ENCODE measurements around the gene PRDX5.

Gene PRDX5

DNA sequence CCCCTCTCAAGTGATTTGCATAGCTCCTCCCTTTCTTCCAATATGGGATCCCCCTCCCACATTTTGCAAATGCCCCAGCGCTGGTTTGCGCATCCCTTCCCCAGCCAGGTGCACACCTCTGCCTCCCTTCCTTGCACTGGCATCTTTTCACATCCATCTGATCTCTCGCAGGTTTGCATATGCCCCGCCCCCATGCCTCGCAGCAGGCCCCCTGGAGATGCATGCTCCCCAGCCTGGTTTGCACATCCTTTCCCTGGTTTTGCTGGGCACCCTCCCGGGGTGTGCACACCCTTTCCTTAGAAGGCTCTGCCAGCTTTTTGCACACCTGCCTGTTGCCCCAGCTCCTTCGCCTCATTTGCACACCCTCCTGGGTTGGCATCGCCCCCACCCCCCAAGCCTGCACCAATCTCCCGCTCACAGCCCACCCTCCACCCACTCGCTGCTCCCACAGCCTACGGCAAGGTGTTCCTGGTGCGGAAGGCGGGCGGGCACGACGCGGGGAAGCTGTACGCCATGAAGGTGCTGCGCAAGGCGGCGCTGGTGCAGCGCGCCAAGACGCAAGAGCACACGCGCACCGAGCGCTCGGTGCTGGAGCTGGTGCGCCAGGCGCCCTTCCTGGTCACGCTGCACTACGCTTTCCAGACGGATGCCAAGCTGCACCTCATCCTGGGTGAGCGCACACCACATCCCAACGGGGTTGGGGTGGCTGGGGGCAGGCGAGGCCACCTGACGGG lies 42.0 kb downstream of the PRDX5 start:
- no peaks in the 10 kb centered on the region for H3K9me3 Mint-ChIP-seq
- peaks cover 9% of the 10 kb centered on the region for H3K36me3 Mint-ChIP-seq
- no peak for DNase-seq (ENCODE audit: low spot score in 2 of 2)
- no peaks in the 10 kb centered on the region for H3K27me3 Mint-ChIP-seq
- ATAC-seq (ENCODE audit: low read depth) = peak; percentile 30
- peaks cover 27% of the 10 kb centered on the region for H3K4me1 Mint-ChIP-seq
- peak overlapping the region; percentile 13 for H3K27ac Mint-ChIP-seq
- peak overlapping the region; percentile 94 for H3K4me3 Mint-ChIP-seq

DNA sequence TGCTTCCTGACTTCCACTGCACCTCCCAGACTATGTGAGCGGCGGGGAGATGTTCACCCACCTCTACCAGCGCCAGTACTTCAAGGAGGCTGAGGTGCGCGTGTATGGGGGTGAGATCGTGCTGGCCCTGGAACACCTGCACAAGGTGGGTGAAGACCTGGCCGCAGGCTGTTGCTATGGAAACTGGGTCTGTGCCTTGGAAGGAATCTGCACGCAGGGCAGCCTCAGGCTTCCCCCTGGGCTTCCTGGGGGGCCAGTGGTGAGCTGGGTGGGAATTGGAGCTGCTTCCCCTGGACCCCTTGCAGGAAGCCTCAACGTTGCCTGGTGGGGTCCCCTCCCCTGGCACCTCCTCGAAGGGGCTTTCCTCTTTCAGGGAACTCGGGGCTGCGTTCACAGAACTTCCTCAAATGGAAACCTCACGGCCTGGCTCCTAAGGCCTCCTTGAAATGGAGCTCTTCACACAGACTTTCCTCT lies 42.6 kb downstream of the PRDX5 start:
- peak; percentile 17 for ATAC-seq (ENCODE audit: low read depth)
- no peaks in the 10 kb centered on the region for H3K27me3 Mint-ChIP-seq
- H3K36me3 Mint-ChIP-seq = peaks cover 9% of the 10 kb centered on the region
- H3K4me1 Mint-ChIP-seq = peaks cover 21% of the 10 kb centered on the region
- peak overlapping the region; percentile 94 for H3K4me3 Mint-ChIP-seq
- H3K9me3 Mint-ChIP-seq = no peaks in the 10 kb centered on the region
- no peak for DNase-seq (ENCODE audit: low spot score in 2 of 2)
- H3K27ac Mint-ChIP-seq = peak overlapping the region; percentile 13

DNA sequence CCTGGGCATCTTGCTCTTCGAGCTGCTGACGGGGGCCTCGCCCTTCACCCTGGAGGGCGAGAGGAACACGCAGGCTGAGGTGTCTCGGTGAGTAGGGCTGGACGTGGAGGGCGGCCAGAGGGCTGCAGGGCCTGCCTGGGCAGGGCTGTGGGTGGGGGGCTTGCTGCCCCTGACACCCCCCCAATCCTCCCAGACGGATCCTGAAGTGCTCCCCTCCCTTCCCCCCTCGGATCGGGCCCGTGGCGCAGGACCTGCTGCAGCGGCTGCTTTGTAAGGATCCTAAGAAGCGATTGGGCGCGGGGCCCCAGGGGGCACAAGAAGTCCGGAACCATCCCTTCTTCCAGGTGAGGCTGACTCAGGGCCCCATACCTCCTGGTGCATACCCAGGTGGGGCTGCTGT lies 43.7 kb downstream of the PRDX5 start:
- no peak overlapping the region for H3K27ac Mint-ChIP-seq
- no peaks in the 10 kb centered on the region for H3K9me3 Mint-ChIP-seq
- DNase-seq (ENCODE audit: low spot score in 2 of 2) (no peak), ATAC-seq (ENCODE audit: low read depth) (no peak)
- H3K4me1 Mint-ChIP-seq = peaks cover 21% of the 10 kb centered on the region
- no peaks in the 10 kb centered on the region for H3K27me3 Mint-ChIP-seq
- H3K36me3 Mint-ChIP-seq = peaks cover 12% of the 10 kb centered on the region
- H3K4me3 Mint-ChIP-seq = no peak overlapping the region

- Mint-ChIP-seq H3K27me3 (no peaks in the 10 kb centered on the region), H3K4me3 (no peak overlapping the region), H3K4me1 (peaks cover 21% of the 10 kb centered on the region), H3K27ac (no peak overlapping the region), H3K9me3 (no peaks in the 10 kb centered on the region), H3K36me3 (peaks cover 14% of the 10 kb centered on the region)
- no peak for ATAC-seq (ENCODE audit: low read depth)
- no peak for DNase-seq (ENCODE audit: low spot score in 2 of 2)
Measured at GRCh38 chr11:64362339-64362738, 44.4 kb downstream of the PRDX5 start.

DNA sequence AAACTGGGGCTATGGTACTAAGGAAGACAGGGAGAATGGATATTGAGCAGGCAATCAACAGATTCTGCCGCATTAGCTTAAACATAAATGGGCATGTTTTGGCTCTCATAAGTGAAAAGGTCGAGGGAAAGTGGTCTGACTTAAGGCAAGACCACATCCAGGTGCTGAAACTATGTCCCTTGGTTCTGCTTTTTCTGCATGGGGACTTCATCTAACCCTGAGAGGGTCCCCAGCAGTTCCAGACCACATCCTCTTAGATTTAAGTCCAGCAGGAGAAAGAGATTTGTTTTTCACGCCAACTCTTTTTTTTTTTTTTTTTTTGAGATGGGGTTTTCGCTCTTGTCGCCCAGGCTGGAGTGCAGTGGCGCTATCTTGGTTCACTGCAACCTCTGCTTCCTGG lies 46.5 kb downstream of the PRDX5 start:
- Mint-ChIP-seq H3K4me3 (no peak overlapping the region), H3K27me3 (no peaks in the 10 kb centered on the region), H3K9me3 (no peaks in the 10 kb centered on the region), H3K4me1 (peaks cover 21% of the 10 kb centered on the region), H3K36me3 (peaks cover 22% of the 10 kb centered on the region), H3K27ac (no peak overlapping the region)
- no peak for DNase-seq (ENCODE audit: low spot score in 2 of 2)
- ATAC-seq (ENCODE audit: low read depth) = peak; percentile 33

- Mint-ChIP-seq H3K4me1 (peaks cover 16% of the 10 kb centered on the region), H3K27me3 (no peaks in the 10 kb centered on the region), H3K9me3 (no peaks in the 10 kb centered on the region), H3K27ac (no peak overlapping the region), H3K36me3 (peaks cover 25% of the 10 kb centered on the region), H3K4me3 (no peak overlapping the region)
- ATAC-seq (ENCODE audit: low read depth) (no peak), DNase-seq (ENCODE audit: low spot score in 2 of 2) (no peak)
Measured at GRCh38 chr11:64364911-64365310, 47.0 kb downstream of the PRDX5 start.

DNA sequence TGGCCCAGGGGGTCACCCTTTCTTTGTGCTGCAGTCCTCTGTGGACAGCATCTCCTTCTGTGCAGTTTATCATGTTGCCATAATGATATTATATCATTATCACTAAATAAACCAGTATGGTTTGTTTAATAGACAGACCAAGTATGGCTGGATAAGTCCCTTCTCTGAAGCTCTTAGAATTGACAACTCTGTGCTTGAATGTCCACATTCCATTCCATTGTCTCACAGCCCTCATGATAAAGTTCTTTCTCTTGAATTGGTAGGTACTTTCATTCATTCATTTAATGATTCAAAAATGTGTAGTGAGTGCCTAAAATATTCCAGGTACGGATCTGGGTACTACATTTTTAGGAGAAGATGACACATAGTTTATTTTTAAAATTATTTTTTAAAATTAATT lies 48.8 kb downstream of the PRDX5 start:
- Mint-ChIP-seq H3K9me3 (no peaks in the 10 kb centered on the region), H3K27ac (no peak overlapping the region), H3K27me3 (no peaks in the 10 kb centered on the region), H3K4me3 (no peak overlapping the region), H3K4me1 (peaks cover 9% of the 10 kb centered on the region), H3K36me3 (peaks cover 30% of the 10 kb centered on the region)
- no peak for DNase-seq (ENCODE audit: low spot score in 2 of 2)
- ATAC-seq (ENCODE audit: low read depth) = no peak

- DNase-seq (ENCODE audit: low spot score in 2 of 2) (no peak), ATAC-seq (ENCODE audit: low read depth) (no peak)
- peaks cover 10% of the 10 kb centered on the region for H3K4me1 Mint-ChIP-seq
- no peaks in the 10 kb centered on the region for H3K9me3 Mint-ChIP-seq
- H3K4me3 Mint-ChIP-seq = no peak overlapping the region
- H3K27ac Mint-ChIP-seq = no peak overlapping the region
- peaks cover 28% of the 10 kb centered on the region for H3K36me3 Mint-ChIP-seq
- H3K27me3 Mint-ChIP-seq = no peaks in the 10 kb centered on the region
Measured at GRCh38 chr11:64367931-64368672, 50.2 kb downstream of the PRDX5 start.

GRCh38 chr11:64368673-64369074 lies 50.8 kb downstream of the PRDX5 start:
- DNase-seq (ENCODE audit: low spot score in 2 of 2) (no peak), ATAC-seq (ENCODE audit: low read depth) (no peak)
- H3K4me1 Mint-ChIP-seq = peaks cover 11% of the 10 kb centered on the region
- H3K27ac Mint-ChIP-seq = no peak overlapping the region
- peaks cover 24% of the 10 kb centered on the region for H3K36me3 Mint-ChIP-seq
- H3K27me3 Mint-ChIP-seq = no peaks in the 10 kb centered on the region
- no peak overlapping the region for H3K4me3 Mint-ChIP-seq
- H3K9me3 Mint-ChIP-seq = no peaks in the 10 kb centered on the region

DNA sequence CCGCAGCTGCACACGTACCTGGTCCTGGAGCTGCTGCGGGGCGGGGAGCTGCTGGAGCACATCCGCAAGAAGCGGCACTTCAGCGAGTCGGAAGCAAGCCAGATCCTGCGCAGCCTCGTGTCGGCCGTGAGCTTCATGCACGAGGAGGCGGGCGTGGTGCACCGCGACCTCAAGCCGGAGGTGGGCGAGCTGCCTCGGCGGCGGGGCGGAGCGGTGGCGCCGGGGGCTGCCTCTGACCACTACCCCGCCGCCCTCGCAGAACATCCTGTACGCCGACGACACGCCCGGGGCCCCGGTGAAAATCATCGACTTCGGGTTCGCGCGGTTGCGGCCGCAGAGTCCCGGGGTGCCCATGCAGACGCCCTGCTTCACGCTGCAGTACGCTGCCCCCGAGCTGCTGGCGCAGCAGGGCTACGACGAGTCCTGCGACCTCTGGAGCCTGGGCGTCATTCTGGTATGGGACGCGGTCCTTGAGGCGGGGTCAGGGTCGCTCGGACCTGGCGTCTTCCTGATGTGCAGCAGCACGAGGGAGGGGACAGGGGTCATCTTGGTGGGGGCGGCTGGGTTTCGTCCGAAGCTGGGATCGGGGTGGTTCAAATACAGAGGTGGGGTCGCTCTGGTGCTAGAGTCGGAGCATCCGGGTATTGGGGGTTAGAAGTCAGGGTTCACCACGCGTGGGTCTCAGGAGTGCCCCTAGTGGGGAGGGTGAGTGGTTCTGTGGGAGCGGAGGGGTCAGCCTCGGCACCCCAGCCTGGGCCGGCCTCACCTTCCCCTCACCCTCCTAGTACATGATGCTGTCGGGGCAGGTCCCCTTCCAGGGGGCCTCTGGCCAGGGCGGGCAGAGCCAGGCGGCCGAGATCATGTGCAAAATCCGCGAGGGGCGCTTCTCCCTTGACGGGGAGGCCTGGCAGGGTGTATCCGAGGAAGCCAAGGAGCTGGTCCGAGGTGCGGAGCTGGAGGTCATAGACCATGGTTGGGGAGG lies 51.8 kb downstream of the PRDX5 start:
- Mint-ChIP-seq H3K36me3 (peaks cover 21% of the 10 kb centered on the region), H3K4me1 (peaks cover 9% of the 10 kb centered on the region), H3K4me3 (no peak overlapping the region), H3K27me3 (no peaks in the 10 kb centered on the region), H3K27ac (no peak overlapping the region), H3K9me3 (no peaks in the 10 kb centered on the region)
- DNase-seq (ENCODE audit: low spot score in 2 of 2) (no peak), ATAC-seq (ENCODE audit: low read depth) (no peak)

GRCh38 chr11:64371201-64371600 lies 53.3 kb downstream of the PRDX5 start:
- H3K36me3 Mint-ChIP-seq = peaks cover 21% of the 10 kb centered on the region
- H3K27me3 Mint-ChIP-seq = no peaks in the 10 kb centered on the region
- H3K9me3 Mint-ChIP-seq = no peaks in the 10 kb centered on the region
- H3K27ac Mint-ChIP-seq = no peak overlapping the region
- no peak overlapping the region for H3K4me3 Mint-ChIP-seq
- DNase-seq (ENCODE audit: low spot score in 2 of 2) = no peak
- no peak for ATAC-seq (ENCODE audit: low read depth)
- peaks cover 9% of the 10 kb centered on the region for H3K4me1 Mint-ChIP-seq
